ENCODE measurements around the gene HOXA5. TPM values are rescaled to one million over a fixed set of nuclear protein-coding genes. Genes with fewer than 3 reads are reported as not detected.

Gene HOXA5
- total RNA-seq, 1 donor from 2014 or later, result 22.0 TPM

- TF ChIP-seq, protein P1, sequence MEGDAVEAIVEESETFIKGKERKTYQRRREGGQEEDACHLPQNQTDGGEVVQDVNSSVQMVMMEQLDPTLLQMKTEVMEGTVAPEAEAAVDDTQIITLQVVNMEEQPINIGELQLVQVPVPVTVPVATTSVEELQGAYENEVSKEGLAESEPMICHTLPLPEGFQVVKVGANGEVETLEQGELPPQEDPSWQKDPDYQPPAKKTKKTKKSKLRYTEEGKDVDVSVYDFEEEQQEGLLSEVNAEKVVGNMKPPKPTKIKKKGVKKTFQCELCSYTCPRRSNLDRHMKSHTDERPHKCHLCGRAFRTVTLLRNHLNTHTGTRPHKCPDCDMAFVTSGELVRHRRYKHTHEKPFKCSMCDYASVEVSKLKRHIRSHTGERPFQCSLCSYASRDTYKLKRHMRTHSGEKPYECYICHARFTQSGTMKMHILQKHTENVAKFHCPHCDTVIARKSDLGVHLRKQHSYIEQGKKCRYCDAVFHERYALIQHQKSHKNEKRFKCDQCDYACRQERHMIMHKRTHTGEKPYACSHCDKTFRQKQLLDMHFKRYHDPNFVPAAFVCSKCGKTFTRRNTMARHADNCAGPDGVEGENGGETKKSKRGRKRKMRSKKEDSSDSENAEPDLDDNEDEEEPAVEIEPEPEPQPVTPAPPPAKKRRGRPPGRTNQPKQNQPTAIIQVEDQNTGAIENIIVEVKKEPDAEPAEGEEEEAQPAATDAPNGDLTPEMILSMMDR (IDR thresholded peaks at IDR 0.05), result no peak
- H3K4me3 ChIP-seq, result peak overlapping the region; percentile 79 to 82
- H3K36me3 ChIP-seq, result no peaks in the 10 kb centered on the region
- H3K27me3 ChIP-seq, result no peaks in the 10 kb centered on the region
- H3K27ac ChIP-seq, result peak overlapping the region; percentile 89 to 97
- no peaks in the 10 kb centered on the region for H3K9me3 ChIP-seq
- no peak for DNase-seq (ENCODE audit: low spot score in 2 of 2)
- intact Hi-C loops (cut with DNase I), result loop anchor here (5.0 kb wide), 1 partner anchor 67 kb away; no protein-coding TSS in a partner anchor
- peaks cover 0 to 18% of the 10 kb centered on the region in 2 donors for H3K4me1 ChIP-seq
Observed at GRCh38 chr7:27098578-27099451, 44.7 kb downstream of the HOXA5 start.

DNA sequence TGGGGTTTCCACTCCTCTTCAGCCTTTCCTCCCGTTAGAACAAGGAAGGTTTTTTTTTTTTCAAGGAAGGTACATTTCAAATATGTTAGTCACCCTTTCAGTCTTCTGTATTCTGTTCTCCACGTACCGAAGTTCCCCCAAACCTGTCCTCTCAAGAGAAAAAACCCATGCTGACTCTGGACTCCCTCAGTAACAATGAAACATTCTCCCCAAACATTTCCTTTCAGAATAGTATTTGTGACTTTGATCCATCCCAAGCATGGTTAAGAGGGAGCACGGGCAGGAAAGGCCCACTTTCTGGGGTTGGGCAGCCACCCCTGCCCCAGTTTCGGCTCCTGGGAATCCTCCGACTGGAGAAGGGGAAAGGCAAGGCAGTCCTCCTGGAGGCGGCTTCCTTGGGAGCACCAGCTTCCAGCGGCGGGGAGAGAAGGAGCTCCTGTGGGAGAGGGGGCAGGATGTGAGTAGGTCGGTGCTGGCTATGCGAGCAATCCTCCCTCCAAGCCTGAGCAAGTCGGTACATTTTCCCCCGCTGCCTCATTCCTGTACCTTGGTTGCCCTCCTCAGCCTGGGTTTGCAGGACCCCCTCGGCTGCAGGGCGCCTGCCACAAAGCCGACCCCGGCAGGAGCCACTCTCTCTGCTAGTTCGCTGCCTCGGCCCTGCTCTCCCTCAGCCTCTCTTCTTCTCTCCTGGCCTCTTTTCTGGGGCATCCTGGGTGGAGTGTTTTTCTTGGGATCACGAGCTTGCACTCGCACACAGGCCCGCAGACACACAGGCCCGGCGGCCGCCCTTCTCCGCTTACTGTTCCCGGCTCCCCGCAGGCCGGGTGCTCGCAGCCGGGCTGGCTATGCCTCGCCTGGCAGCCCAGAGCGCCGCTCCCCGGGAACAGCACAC lies 45.5 kb downstream of the HOXA5 start:
- peaks cover 0 to 18% of the 10 kb centered on the region in 2 donors for H3K4me1 ChIP-seq
- H3K4me3 ChIP-seq, result peak overlapping the region; percentile 79 to 82
- intact Hi-C loops (cut with DNase I), result loop anchor here (2.0 to 5.0 kb wide), 6 partner anchors 17 to 897 kb away; partner anchors contain the start of genes CBX3, HNRNPA2B1, HOXA4 and HOXA5
- TF ChIP-seq, protein P1 (IDR thresholded peaks at IDR 0.05), result no peak
- H3K9me3 ChIP-seq, result no peaks in the 10 kb centered on the region
- no peaks in the 10 kb centered on the region for H3K36me3 ChIP-seq
- H3K27me3 ChIP-seq, result no peaks in the 10 kb centered on the region
- DNase-seq (ENCODE audit: low spot score in 2 of 2), result no peak
- peak overlapping the region; percentile 89 to 97 for H3K27ac ChIP-seq

DNA sequence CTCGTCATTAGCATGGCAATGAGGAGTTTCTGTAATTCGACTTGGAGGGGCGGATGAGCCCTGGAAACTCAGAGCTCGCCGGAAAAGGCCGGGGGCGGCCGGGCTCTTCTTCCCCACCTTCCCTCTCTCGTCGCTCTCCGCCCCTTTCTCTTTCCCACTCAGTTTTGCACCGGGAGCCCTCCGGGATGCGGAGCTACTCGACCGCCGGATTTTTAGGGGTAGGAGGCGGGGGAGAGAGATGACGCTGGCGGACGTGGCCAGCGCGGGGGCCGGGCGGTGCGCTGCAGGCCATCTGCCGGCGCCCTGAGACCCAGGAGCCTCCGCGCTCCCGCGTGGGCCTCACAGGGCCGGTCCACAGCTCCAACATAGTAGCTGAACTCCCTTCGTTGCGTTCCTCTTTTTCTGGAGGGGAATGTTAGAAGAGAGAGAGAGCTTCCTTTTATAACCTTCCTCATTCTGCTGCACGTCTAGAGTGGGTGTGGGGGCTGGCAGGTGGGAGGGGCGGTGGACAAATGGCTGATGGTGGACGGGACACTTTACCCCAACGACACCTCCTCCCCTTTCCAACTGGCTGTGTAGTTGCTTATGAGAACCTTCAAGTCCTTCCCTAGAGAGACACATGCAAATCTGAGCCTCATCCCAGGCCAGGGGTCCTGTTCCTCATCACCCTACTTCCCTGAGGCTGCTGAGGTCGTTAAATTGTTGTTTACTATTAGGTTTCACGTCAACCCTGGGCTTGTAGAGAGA lies 46.5 kb downstream of the HOXA5 start:
- no peaks in the 10 kb centered on the region for H3K36me3 ChIP-seq
- no peak for DNase-seq (ENCODE audit: low spot score in 2 of 2)
- TF ChIP-seq, protein P1 (IDR thresholded peaks at IDR 0.05), result no peak
- H3K4me3 ChIP-seq, result peak overlapping the region; percentile 79 to 82
- peaks cover 0 to 18% of the 10 kb centered on the region in 2 donors for H3K4me1 ChIP-seq
- peak overlapping the region; percentile 89 to 97 for H3K27ac ChIP-seq
- no peaks in the 10 kb centered on the region for H3K27me3 ChIP-seq
- no peaks in the 10 kb centered on the region for H3K9me3 ChIP-seq
- intact Hi-C loops (cut with DNase I), result loop anchor here (1.0 to 5.0 kb wide), 7 partner anchors 18 to 1242 kb away; partner anchors contain the start of genes CBX3, HNRNPA2B1, HOXA4 and HOXA5

GRCh38 chr7:27095897-27096767 lies 47.3 kb downstream of the HOXA5 start, which contains the start of gene HOXA1:
Gene HOXA1 (minus strand): TSS chr7:27096000. CDS start chr7:27095912, 88 bp downstream.
- TF ChIP-seq, protein P1 (IDR thresholded peaks at IDR 0.05), result no peak
- intact Hi-C loops (cut with DNase I), result loop anchor here (1.0 to 5.0 kb wide), 7 partner anchors 19 to 1241 kb away; partner anchors contain the start of genes CBX3, HNRNPA2B1, HOXA4 and HOXA5
- Histone ChIP-seq H3K4me3 (peak within 1 kb of the TSS; percentile 79 to 82), H3K36me3 (no peaks in the 10 kb centered on the region), H3K4me1 (peaks cover 0 to 18% of the 10 kb centered on the region in 2 donors), H3K27me3 (no peaks in the 10 kb centered on the region), H3K9me3 (no peaks in the 10 kb centered on the region), H3K27ac (peak within 1 kb of the TSS; percentile 89 to 97)
- peak; percentile 44 to 94 for DNase-seq (ENCODE audit: low spot score in 2 of 2)

All from ascending aorta (tissue), 2 donors.